Hepatocyte (in vitro differentiated cells): ENCODE measurements around the gene VPS4B. TPM values are rescaled to one million over a fixed set of nuclear protein-coding genes. Genes with fewer than 3 reads are reported as not detected.

Source experiments
- DNase-seq: peaks from one replicate; pipeline ENCODE4 v3.0.0-alpha.2; 2016; ENCODE audit warnings: low spot score
- H2AFZ ChIP-seq: fragments of 200-600 bp; sonication (generic); 2 replicates; pipeline ENCODE4 v1.6.0; 2016; ENCODE audit warnings: antibody characterized with exemption, mild to moderate bottlenecking
- H3K27ac ChIP-seq: fragments of 200-600 bp; sonication (generic); 2 replicates; pipeline ENCODE4 v1.5.1; 2016; ENCODE audit warnings: mild to moderate bottlenecking
- H3K27me3 ChIP-seq: fragments of 200-600 bp; sonication (generic); 2 replicates; pipeline ENCODE4 v1.6.1; 2016
- H3K36me3 ChIP-seq: fragments of 200-600 bp; sonication (generic); replicated peaks from 2 replicates; pipeline ENCODE4 v1.5.1; 2016; ENCODE audit warnings: low read depth; ENCODE audit not compliant: insufficient read depth
- H3K4me1 ChIP-seq: fragments of 200-600 bp; sonication (generic); 2 replicates; pipeline ENCODE4 v1.5.1; 2016; ENCODE audit warnings: mild to moderate bottlenecking, moderate library complexity; ENCODE audit not compliant: insufficient read depth
- H3K4me2 ChIP-seq: fragments of 200-600 bp; sonication (generic); 2 replicates; pipeline ENCODE4 v1.6.0; 2016
- H3K4me3 ChIP-seq: fragments of 200-600 bp; sonication (generic); 2 replicates; pipeline ENCODE4 v1.5.1; 2016; ENCODE audit warnings: mild to moderate bottlenecking
- H3K79me2 ChIP-seq: fragments of 200-600 bp; sonication (generic); 2 replicates; pipeline ENCODE4 v1.6.0; 2017; ENCODE audit warnings: mild to moderate bottlenecking
- H3K9me2 ChIP-seq: fragments of 200-600 bp; sonication (generic); replicated peaks from 2 replicates; pipeline ENCODE4 v1.6.0; 2017; ENCODE audit warnings: mild to moderate bottlenecking; ENCODE audit not compliant: insufficient read depth
- H3K9me3 ChIP-seq: fragments of 200-600 bp; sonication (generic); 2 replicates; pipeline ENCODE4 v1.5.1; 2016; ENCODE audit warnings: low read depth, mild to moderate bottlenecking
- H4K20me1 ChIP-seq: fragments of 200-600 bp; sonication (generic); 2 replicates; pipeline ENCODE4 v1.6.0; 2016; ENCODE audit warnings: mild to moderate bottlenecking; ENCODE audit not compliant: insufficient read depth, poor library complexity, severe bottlenecking
- CTCF ChIP-seq: fragments of 200-600 bp; sonication (generic); IDR thresholded peaks from 2 replicates; pipeline ENCODE4 v1.5.1; 2016; ENCODE audit warnings: antibody characterized with exemption, mild to moderate bottlenecking; ENCODE audit not compliant: poor library complexity
- EZH2 ChIP-seq: fragments of 200-600 bp; sonication (generic); IDR thresholded peaks from 2 replicates; pipeline ENCODE4 v1.6.1; 2016; ENCODE audit warnings: antibody characterized with exemption, mild to moderate bottlenecking, borderline replicate concordance
- EZH2phosphoT487 ChIP-seq: fragments of 200-600 bp; sonication (generic); IDR thresholded peaks from one replicate; pipeline ENCODE4 v1.6.1; 2018; ENCODE audit warnings: antibody characterized with exemption, mild to moderate bottlenecking, low read depth, moderate library complexity; ENCODE audit not compliant: unreplicated experiment, severe bottlenecking
- WGBS: methylation state at CpG from one replicate; pipeline ENCODE4 v1.1.6; 2016; ENCODE audit warnings: low lambda C conversion rate; ENCODE audit errors: missing lambda C conversion rate; 5-methylcytosine and 5-hydroxymethylcytosine counted together
- polyA plus RNA-seq: library from polyadenylated mRNA; unstranded; fragments of >200 nt; fragmentation: Nextera tagmentation; extraction: Ambion mirVana; gene quantifications from 2 replicates; pipeline ENCODE4 v1.2.1, GENCODE V29; 2016
- total RNA-seq: library from RNA; depleted of rRNA; stranded (reverse); fragments of >200 nt; gene quantifications from 2 replicates; pipeline ENCODE4 v1.2.3, GENCODE V29; 2014

The VPS4B gene
- total and polyA plus RNA-seq, 2 experiments from 2014 or later = 35.0 to 49.2 TPM

GRCh38 chr18:63467699-63468098, 45.4 kb upstream of the VPS4B start:
- TF ChIP-seq EZH2phosphoT487 = no peak
- TF ChIP-seq CTCF = no peak
- no peak for TF ChIP-seq EZH2
- Histone ChIP-seq H3K27me3 (peaks cover 3% of the 10 kb centered on the region), H3K36me3 (no peaks in the 10 kb centered on the region), H3K4me2 (no peak overlapping the region), H2AFZ (no peak overlapping the region), H4K20me1 (no peaks in the 10 kb centered on the region), H3K4me1 (no peaks in the 10 kb centered on the region), H3K27ac (no peak overlapping the region), H3K9me2 (no peaks in the 10 kb centered on the region), H3K9me3 (no peaks in the 10 kb centered on the region), H3K4me3 (no peak overlapping the region), H3K79me2 (no peaks in the 10 kb centered on the region)
- 71% methylated on average over 4 of the region's 4 CpGs for WGBS
- no peak for DNase-seq

GRCh38 chr18:63465059-63465458, 42.8 kb upstream of the VPS4B start:
- no peaks in the 10 kb centered on the region for H3K9me3 ChIP-seq
- H3K27me3 ChIP-seq = peaks cover 3% of the 10 kb centered on the region
- no peaks in the 10 kb centered on the region for H3K79me2 ChIP-seq
- no peaks in the 10 kb centered on the region for H3K36me3 ChIP-seq
- H3K4me1 ChIP-seq = no peaks in the 10 kb centered on the region
- no peak overlapping the region for H3K4me3 ChIP-seq
- H2AFZ ChIP-seq = no peak overlapping the region
- no peak for DNase-seq
- no peak overlapping the region for H3K27ac ChIP-seq
- 85% methylated on average over 2 of the region's 2 CpGs for WGBS
- H3K9me2 ChIP-seq = no peaks in the 10 kb centered on the region
- no peak overlapping the region for H3K4me2 ChIP-seq
- H4K20me1 ChIP-seq = no peaks in the 10 kb centered on the region
- no peak for TF ChIP-seq EZH2
- no peak for TF ChIP-seq CTCF
- no peak for TF ChIP-seq EZH2phosphoT487

DNA sequence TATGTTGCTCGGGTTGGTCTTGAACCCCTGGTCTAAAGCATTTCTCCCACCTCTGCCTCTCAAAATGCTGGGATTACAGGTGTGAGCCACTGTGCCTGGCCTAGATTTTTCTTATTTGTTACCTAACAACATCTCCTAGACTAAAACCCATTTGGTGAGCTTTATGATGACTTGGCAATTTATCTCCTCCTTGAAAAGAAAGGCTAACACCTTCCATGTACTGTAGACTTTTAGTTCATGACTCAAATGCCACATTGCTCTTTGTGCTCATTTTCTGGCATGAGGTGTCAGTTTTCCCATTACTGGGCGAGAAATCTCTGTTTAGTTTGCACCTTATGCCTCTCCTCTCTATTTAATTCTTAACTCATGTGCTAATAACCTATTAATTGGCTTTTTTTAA, 42.2 kb upstream of the VPS4B start:
- H3K4me1 ChIP-seq = no peaks in the 10 kb centered on the region
- 85% methylated on average over 2 of the region's 2 CpGs for WGBS
- DNase-seq = no peak
- H4K20me1 ChIP-seq = no peaks in the 10 kb centered on the region
- no peak overlapping the region for H3K4me3 ChIP-seq
- H3K79me2 ChIP-seq = no peaks in the 10 kb centered on the region
- H3K36me3 ChIP-seq = no peaks in the 10 kb centered on the region
- peaks cover 3% of the 10 kb centered on the region for H3K27me3 ChIP-seq
- H2AFZ ChIP-seq = no peak overlapping the region
- H3K9me3 ChIP-seq = no peaks in the 10 kb centered on the region
- no peak for TF ChIP-seq EZH2phosphoT487
- no peak for TF ChIP-seq EZH2
- TF ChIP-seq CTCF = no peak
- H3K9me2 ChIP-seq = no peaks in the 10 kb centered on the region
- H3K27ac ChIP-seq = no peak overlapping the region
- H3K4me2 ChIP-seq = no peak overlapping the region

DNA sequence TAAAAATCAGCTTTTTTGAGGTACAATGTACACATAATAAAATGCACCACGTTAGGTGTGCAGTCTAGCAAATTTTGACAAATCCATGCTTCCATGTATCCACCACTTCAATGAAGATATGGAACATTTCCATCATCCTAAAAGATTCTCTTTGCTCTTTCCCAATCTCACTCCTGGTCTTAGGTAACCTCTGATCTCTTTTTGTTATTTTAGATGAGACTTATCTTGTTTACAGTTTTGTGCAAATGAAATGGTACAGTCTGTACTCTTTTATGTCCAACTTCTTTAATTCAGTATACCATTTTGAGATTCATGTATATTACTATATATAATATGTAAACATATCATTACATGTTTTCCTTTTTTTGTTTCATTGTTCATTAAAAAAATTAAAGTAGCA, 38.1 kb upstream of the VPS4B start:
- no peaks in the 10 kb centered on the region for H3K36me3 ChIP-seq
- H3K4me3 ChIP-seq = no peak overlapping the region
- no peak overlapping the region for H2AFZ ChIP-seq
- H3K4me2 ChIP-seq = no peak overlapping the region
- no peak for DNase-seq
- H3K9me3 ChIP-seq = no peaks in the 10 kb centered on the region
- H3K27me3 ChIP-seq = peaks cover 3% of the 10 kb centered on the region
- H3K9me2 ChIP-seq = no peaks in the 10 kb centered on the region
- H3K4me1 ChIP-seq = no peaks in the 10 kb centered on the region
- H4K20me1 ChIP-seq = no peaks in the 10 kb centered on the region
- no peaks in the 10 kb centered on the region for H3K79me2 ChIP-seq
- no peak overlapping the region for H3K27ac ChIP-seq
- TF ChIP-seq EZH2phosphoT487 = no peak
- TF ChIP-seq EZH2 = no peak
- no peak for TF ChIP-seq CTCF
- 69% methylated on average over 1 of the region's 1 CpG for WGBS
